CD14-positive monocyte (primary cell): ENCODE measurements around the gene LSP1. TPM values are rescaled to one million over a fixed set of nuclear protein-coding genes. Genes with fewer than 3 reads are reported as not detected.

Experiments used
- DNase-seq, 3 donors: peaks; one replicate each; pipeline ENCODE4 v3.0.0-alpha.2; 2011 to 2022
- H2AFZ ChIP-seq: 2 replicates; pipeline ENCODE4 v1.6.0; 2012; ENCODE audit warnings: mild to moderate bottlenecking, low read depth, low read length, inconsistent platforms; ENCODE audit not compliant: insufficient read depth, poor library complexity, severe bottlenecking
- H3K27ac ChIP-seq, 2 donors: 1 replicate in 1 of 2; 2 replicates in 1 of 2; pipeline ENCODE4 v1.5.1; 2012 to 2013; ENCODE audit warnings: low read length in 2 of 2, control low read depth in 1 of 2, inconsistent platforms in 1 of 2, low read depth in 1 of 2, mild to moderate bottlenecking in 1 of 2
- H3K27me3 ChIP-seq, 2 donors: one replicate each; pipeline versions ENCODE4 v1.6.0 to v1.6.1; 2011 to 2013; ENCODE audit warnings: low read length in 2 of 2; ENCODE audit not compliant: control insufficient read depth in 2 of 2, insufficient read depth in 2 of 2
- H3K36me3 ChIP-seq, 2 donors: replicated peaks in 1 of 2; 1 replicate in 1 of 2; 2 replicates in 1 of 2; pipeline versions ENCODE4 v1.5.1 to v1.6.1; 2012 to 2013; ENCODE audit warnings: low read length in 2 of 2, control low read depth in 1 of 2, inconsistent platforms in 1 of 2, mild to moderate bottlenecking in 1 of 2; ENCODE audit not compliant: insufficient read depth in 2 of 2, control insufficient read depth in 1 of 2
- H3K4me1 ChIP-seq, 2 donors: 1 replicate in 1 of 2; 2 replicates in 1 of 2; pipeline versions ENCODE4 v1.5.1 to v1.6.1; 2012 to 2013; ENCODE audit warnings: low read length in 2 of 2, control low read depth in 1 of 2, inconsistent platforms in 1 of 2, mild to moderate bottlenecking in 1 of 2, moderate library complexity in 1 of 2; ENCODE audit not compliant: insufficient read depth in 2 of 2, control insufficient read depth in 1 of 2
- H3K4me2 ChIP-seq: replicated peaks from 2 replicates; pipeline ENCODE3; 2012; ENCODE audit warnings: low read length, moderate library complexity, mild to moderate bottlenecking; ENCODE audit not compliant: poor library complexity, severe bottlenecking; ENCODE audit errors: extremely low read depth
- H3K4me3 ChIP-seq, 3 experiments: fragments of 200-600 bp in 1 of 3; sonication (generic) in 1 of 3; replicated peaks in 1 of 3; 1 replicate in 2 of 3; 2 replicates in 1 of 3; pipeline ENCODE4 v1.5.1; 2011 to 2013; ENCODE audit warnings: low read length in 3 of 3, mild to moderate bottlenecking in 3 of 3, control low read depth in 2 of 3, low read depth in 2 of 3, inconsistent platforms in 1 of 3, moderate library complexity in 1 of 3
- H3K79me2 ChIP-seq: 2 replicates; pipeline ENCODE4 v1.6.0; 2012; ENCODE audit warnings: mild to moderate bottlenecking, control low read depth, inconsistent platforms, low read length, moderate library complexity; ENCODE audit not compliant: insufficient read depth
- H3K9ac ChIP-seq: 2 replicates; pipeline ENCODE4 v1.6.0; 2017; ENCODE audit warnings: low read length, mild to moderate bottlenecking; ENCODE audit not compliant: insufficient read depth, poor library complexity, severe bottlenecking
- H3K9me3 ChIP-seq, 2 donors: replicated peaks in 1 of 2; 1 replicate in 1 of 2; 2 replicates in 1 of 2; pipeline versions ENCODE4 v1.5.1 to v1.6.1; 2012 to 2013; ENCODE audit warnings: low read length in 2 of 2, control low read depth in 1 of 2; ENCODE audit not compliant: control insufficient read depth in 1 of 2, insufficient read depth in 1 of 2
- H4K20me1 ChIP-seq: 2 replicates; pipeline ENCODE4 v1.6.0; 2012; ENCODE audit warnings: mild to moderate bottlenecking, low read length, control low read depth, moderate library complexity; ENCODE audit not compliant: insufficient read depth
- H3K27ac Mint-ChIP-seq, 7 donors: one replicate each; pipeline ENCODE4 v1.8.0; 2020; ENCODE audit warnings: mild to moderate bottlenecking in 7 of 7, mixed read lengths in 7 of 7, moderate library complexity in 6 of 7, inconsistent platforms in 2 of 7
- H3K27me3 Mint-ChIP-seq, 3 donors: one replicate each; pipeline ENCODE4 v1.8.0; 2021 to 2022; ENCODE audit warnings: low read depth in 3 of 3, mild to moderate bottlenecking in 3 of 3, mixed read lengths in 3 of 3, moderate library complexity in 3 of 3, inconsistent platforms in 1 of 3
- H3K36me3 Mint-ChIP-seq, 2 donors: one replicate each; pipeline ENCODE4 v1.8.0; 2020; ENCODE audit warnings: mixed read lengths in 2 of 2, inconsistent platforms in 1 of 2, mild to moderate bottlenecking in 1 of 2
- H3K4me1 Mint-ChIP-seq: one replicate; pipeline ENCODE4 v1.8.0; 2020; ENCODE audit warnings: mild to moderate bottlenecking, mixed read lengths
- H3K4me3 Mint-ChIP-seq, 2 donors: one replicate each; pipeline ENCODE4 v1.8.0; 2020; ENCODE audit warnings: mild to moderate bottlenecking in 2 of 2, mixed read lengths in 2 of 2, moderate library complexity in 1 of 2
- H3K9me3 Mint-ChIP-seq, 7 donors: one replicate each; pipeline ENCODE4 v1.8.0; 2020 to 2022; ENCODE audit warnings: mixed read lengths in 7 of 7, mild to moderate bottlenecking in 6 of 7, moderate library complexity in 6 of 7, inconsistent platforms in 2 of 7
- CTCF ChIP-seq: fragments of 200-600 bp; IDR thresholded peaks from one replicate; pipeline ENCODE4 v1.8.0; 2022; ENCODE audit warnings: antibody characterized with exemption, mild to moderate bottlenecking
- WGBS: methylation state at CpG from one replicate; pipeline ENCODE4 v1.1.5; 2013; ENCODE audit warnings: missing lambda C conversion rate; ENCODE audit not compliant: insufficient coverage; 5-methylcytosine and 5-hydroxymethylcytosine counted together
- intact Hi-C, 2 donors: fragments of 100-400 bp; cut with micrococcal nuclease; formaldehyde crosslinking; loops; one replicate each; pipeline versions ENCODE4 v1.15.0 to v1.15.1; 2023
- polyA plus RNA-seq, 3 donors: library from polyadenylated mRNA; depleted of rRNA in 1 of 3; unstranded in 2 of 3; stranded (reverse) in 1 of 3; fragments of 300-500 nt in 2 of 3; fragments of >200 nt in 1 of 3; fragmentation: Illumina TruSeq in 2 of 3; gene quantifications; 1 replicate in 2 of 3; 2 replicates in 1 of 3; pipeline ENCODE4 v1.2.3, GENCODE V29; 2012 to 2021

Gene LSP1
- polyA plus RNA-seq, 3 donors: 387 to 646 (median 542) TPM

GRCh38 chr11:1876361-1877063 is 23.6 kb downstream of the LSP1 start:
- H4K20me1 ChIP-seq: peaks cover 98% of the 10 kb centered on the region
- Mint-ChIP-seq H3K27me3 (peaks cover 2 to 3% (median 3%) of the 10 kb centered on the region in 3 donors), H3K9me3 (no peaks in the 10 kb centered on the region), H3K4me1 (peaks cover 65% of the 10 kb centered on the region), H3K4me3 (peak overlapping the region in 1 of 2 donors; percentile 48), H3K36me3 (peaks cover 33 to 55% of the 10 kb centered on the region in 2 donors), H3K27ac (peak overlapping the region in 2 of 7 donors; percentile 18 to 42)
- H2AFZ ChIP-seq: no peak overlapping the region
- no peaks in the 10 kb centered on the region for H3K27me3 ChIP-seq
- TF ChIP-seq CTCF: peak; percentile 69
- intact Hi-C loops: no loop called here
- no peak overlapping the region for H3K27ac ChIP-seq
- H3K4me1 ChIP-seq: peaks cover 32 to 60% of the 10 kb centered on the region in 2 donors
- 59% methylated on average over 17 of the region's 26 CpGs for WGBS
- DNase-seq: no peak
- peaks cover 70% of the 10 kb centered on the region for H3K79me2 ChIP-seq
- no peak overlapping the region for H3K9ac ChIP-seq
- no peak overlapping the region for H3K4me3 ChIP-seq
- H3K36me3 ChIP-seq: peaks cover 27 to 41% of the 10 kb centered on the region in 2 donors
- no peaks in the 10 kb centered on the region for H3K9me3 ChIP-seq
- no peak overlapping the region for H3K4me2 ChIP-seq

- intact Hi-C loops: no loop called here
- H3K36me3 Mint-ChIP-seq: peaks cover 32 to 47% of the 10 kb centered on the region in 2 donors
- peaks cover 0 to 3% (median 2%) of the 10 kb centered on the region in 3 donors for H3K27me3 Mint-ChIP-seq
- Histone ChIP-seq H4K20me1 (peaks cover 98% of the 10 kb centered on the region), H3K79me2 (peaks cover 62% of the 10 kb centered on the region), H3K4me2 (no peak overlapping the region), H3K9me3 (no peaks in the 10 kb centered on the region), H2AFZ (no peak overlapping the region), H3K27me3 (no peaks in the 10 kb centered on the region), H3K27ac (no peak overlapping the region), H3K36me3 (peaks cover 26 to 41% of the 10 kb centered on the region in 2 donors), H3K4me1 (peaks cover 40 to 69% of the 10 kb centered on the region in 2 donors), H3K4me3 (no peak overlapping the region), H3K9ac (no peak overlapping the region)
- H3K4me1 Mint-ChIP-seq: peaks cover 66% of the 10 kb centered on the region
- H3K9me3 Mint-ChIP-seq: no peaks in the 10 kb centered on the region
- H3K27ac Mint-ChIP-seq: peak overlapping the region in 1 of 7 donors; percentile 30
- DNase-seq: no peak
- TF ChIP-seq CTCF: no peak
- no peak overlapping the region for H3K4me3 Mint-ChIP-seq
- 69% methylated on average over 29 of the region's 33 CpGs for WGBS
Observed at GRCh38 chr11:1877211-1878136, 24.6 kb downstream of the LSP1 start.
